ENCODE measurements around the gene ARHGAP22. TPM values are rescaled to one million over a fixed set of nuclear protein-coding genes. Genes with fewer than 3 reads are reported as not detected.

The ARHGAP22 gene
- total RNA-seq, 1 donor from 2014 or later, result 3.8 TPM

DNA sequence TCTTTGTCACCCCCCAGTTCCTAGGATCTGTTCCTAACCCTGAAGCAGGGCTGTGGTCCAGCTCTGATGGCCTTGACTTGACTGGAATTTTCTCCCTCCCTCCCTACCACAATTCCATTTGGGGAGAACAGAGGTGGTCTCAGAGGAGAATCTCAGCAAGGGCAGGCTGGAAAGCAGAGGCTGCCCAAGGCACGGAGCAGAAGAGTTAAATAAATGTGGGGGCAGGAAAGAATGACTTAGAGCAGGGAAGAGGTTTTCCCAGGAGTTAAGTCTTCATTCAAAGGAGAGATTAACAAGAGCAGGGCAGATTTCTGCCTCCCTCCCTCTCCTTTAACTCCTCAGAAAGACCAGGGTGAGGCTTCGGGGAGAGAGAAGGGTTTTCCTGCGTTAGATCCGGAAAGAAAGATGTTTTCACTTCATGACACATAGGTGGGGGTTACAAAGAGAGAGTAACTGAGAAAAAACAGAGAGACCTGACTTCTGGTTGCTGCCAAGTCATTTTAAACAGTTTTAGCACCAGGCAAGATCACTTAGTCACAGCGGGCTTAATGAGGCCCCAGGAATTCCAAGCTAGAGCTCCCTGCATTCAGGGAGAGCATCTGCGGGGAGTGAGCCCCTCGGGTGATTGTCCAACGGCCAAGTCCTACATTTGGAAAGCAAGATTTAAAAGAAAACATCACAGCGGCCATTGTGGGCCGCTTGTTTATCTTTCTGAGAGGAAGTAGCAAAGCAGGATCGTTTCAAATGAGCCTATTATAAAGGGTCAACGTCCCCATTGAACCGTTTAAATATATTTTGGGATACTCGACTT, 78.7 kb downstream of the ARHGAP22 start:
- Histone ChIP-seq H3K9me3 (replicated peaks) (no peaks in the 10 kb centered on the region), H3K27me3 (ENCODE audit: low read depth) (peaks cover 21% of the 10 kb centered on the region), H3K4me3 (no peak overlapping the region), H3K27ac (replicated peaks) (no peak overlapping the region), H3K4me1 (peaks cover 13% of the 10 kb centered on the region), H3K36me3 (no peaks in the 10 kb centered on the region)
- intact Hi-C loops (cut with micrococcal nuclease), result no loop called here
- DNase-seq, result no peak
- TF ChIP-seq, protein P1, sequence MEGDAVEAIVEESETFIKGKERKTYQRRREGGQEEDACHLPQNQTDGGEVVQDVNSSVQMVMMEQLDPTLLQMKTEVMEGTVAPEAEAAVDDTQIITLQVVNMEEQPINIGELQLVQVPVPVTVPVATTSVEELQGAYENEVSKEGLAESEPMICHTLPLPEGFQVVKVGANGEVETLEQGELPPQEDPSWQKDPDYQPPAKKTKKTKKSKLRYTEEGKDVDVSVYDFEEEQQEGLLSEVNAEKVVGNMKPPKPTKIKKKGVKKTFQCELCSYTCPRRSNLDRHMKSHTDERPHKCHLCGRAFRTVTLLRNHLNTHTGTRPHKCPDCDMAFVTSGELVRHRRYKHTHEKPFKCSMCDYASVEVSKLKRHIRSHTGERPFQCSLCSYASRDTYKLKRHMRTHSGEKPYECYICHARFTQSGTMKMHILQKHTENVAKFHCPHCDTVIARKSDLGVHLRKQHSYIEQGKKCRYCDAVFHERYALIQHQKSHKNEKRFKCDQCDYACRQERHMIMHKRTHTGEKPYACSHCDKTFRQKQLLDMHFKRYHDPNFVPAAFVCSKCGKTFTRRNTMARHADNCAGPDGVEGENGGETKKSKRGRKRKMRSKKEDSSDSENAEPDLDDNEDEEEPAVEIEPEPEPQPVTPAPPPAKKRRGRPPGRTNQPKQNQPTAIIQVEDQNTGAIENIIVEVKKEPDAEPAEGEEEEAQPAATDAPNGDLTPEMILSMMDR (IDR thresholded peaks at IDR 0.05; ENCODE audit: borderline replicate concordance), result no peak

DNA sequence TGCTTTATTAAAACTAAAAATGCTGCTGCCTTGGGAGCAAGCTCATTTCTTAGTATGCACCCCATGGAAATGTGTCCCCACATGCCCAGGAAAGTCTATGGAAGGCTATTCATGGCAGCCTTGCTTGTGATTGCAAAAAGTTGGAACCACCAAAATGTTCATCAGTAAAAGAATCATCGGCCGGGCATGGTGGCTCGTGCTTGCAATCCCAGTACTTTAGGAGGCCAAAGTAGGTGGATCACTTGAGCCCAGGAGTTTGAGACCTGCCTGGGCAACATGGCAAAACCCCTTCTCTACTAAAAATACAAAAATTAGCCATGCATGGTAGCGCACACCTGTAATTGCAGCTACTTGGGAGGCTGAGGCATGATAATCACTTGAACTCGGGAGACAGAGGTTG, 79.8 kb downstream of the ARHGAP22 start:
- no peak for DNase-seq
- Histone ChIP-seq H3K4me1 (peaks cover 13% of the 10 kb centered on the region), H3K36me3 (no peaks in the 10 kb centered on the region), H3K27me3 (ENCODE audit: low read depth) (peaks cover 21% of the 10 kb centered on the region), H3K4me3 (no peak overlapping the region), H3K27ac (replicated peaks) (no peak overlapping the region), H3K9me3 (replicated peaks) (no peaks in the 10 kb centered on the region)
- TF ChIP-seq, protein P1 (IDR thresholded peaks at IDR 0.05; ENCODE audit: borderline replicate concordance), result no peak
- intact Hi-C loops (cut with micrococcal nuclease), result no loop called here

- TF ChIP-seq, protein P1 (IDR thresholded peaks at IDR 0.05; ENCODE audit: borderline replicate concordance), result peak; percentile 57
- H3K4me3 ChIP-seq, result peak overlapping the region; percentile 68
- peaks cover 21% of the 10 kb centered on the region for H3K27me3 ChIP-seq (ENCODE audit: low read depth)
- no peak for DNase-seq
- H3K36me3 ChIP-seq, result no peaks in the 10 kb centered on the region
- intact Hi-C loops (cut with micrococcal nuclease), result no loop called here
- H3K4me1 ChIP-seq, result peaks cover 13% of the 10 kb centered on the region
- no peak overlapping the region for H3K27ac ChIP-seq (replicated peaks)
- H3K9me3 ChIP-seq (replicated peaks), result no peaks in the 10 kb centered on the region
These were observed 80.8 kb downstream of the ARHGAP22 start for GRCh38 chr10:48523820-48524758.

DNA sequence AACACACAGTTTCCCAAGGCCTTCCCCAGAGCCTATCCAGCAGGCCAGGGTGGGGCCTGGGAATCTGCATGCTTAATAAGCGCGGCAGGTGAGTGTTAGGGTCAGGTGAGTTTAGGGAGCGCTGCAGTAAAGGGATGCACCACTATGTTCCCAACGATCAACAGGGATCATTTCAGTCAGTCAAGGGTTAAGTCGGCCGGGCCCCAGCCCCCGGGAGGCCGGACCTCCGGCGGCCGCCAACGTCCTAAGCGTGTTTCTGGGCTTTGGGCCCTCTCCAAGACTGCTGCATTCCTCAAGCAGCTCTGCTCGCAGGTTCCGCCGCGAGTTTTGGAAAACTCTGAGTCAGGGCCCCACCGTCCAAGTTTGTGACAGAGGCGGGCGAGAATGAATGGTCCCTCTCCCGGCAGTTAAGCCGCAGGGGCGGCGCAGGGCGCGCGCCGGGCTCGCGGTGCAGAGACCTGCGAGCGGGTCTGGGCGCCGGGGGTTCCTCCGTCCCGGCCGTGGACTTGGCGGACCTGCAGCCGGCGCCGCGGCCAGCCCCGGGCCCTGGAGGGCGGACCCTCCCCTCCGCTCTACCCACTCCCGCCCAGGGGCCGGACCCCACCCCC, 81.6 kb downstream of the ARHGAP22 start:
- peaks cover 13% of the 10 kb centered on the region for H3K4me1 ChIP-seq

More for the DNA sequence above, 81.6 kb downstream of the ARHGAP22 start:
- Histone ChIP-seq H3K27me3 (ENCODE audit: low read depth) (peaks cover 21% of the 10 kb centered on the region), H3K36me3 (no peaks in the 10 kb centered on the region), H3K9me3 (replicated peaks) (no peaks in the 10 kb centered on the region), H3K27ac (replicated peaks) (no peak overlapping the region), H3K4me3 (peak overlapping the region; percentile 68)
- peak; percentile 51 for DNase-seq
- TF ChIP-seq, protein P1 (IDR thresholded peaks at IDR 0.05; ENCODE audit: borderline replicate concordance), result no peak
- intact Hi-C loops (cut with micrococcal nuclease), result no loop called here
